ENCODE data around the gene FAM9A. TPM values are rescaled to one million over a fixed set of nuclear protein-coding genes. Genes with fewer than 3 reads are reported as not detected.

The FAM9A gene
- total and polyA plus RNA-seq, 9 of the 15 experiments (the other 6 are each of a cell fraction or from before 2014, with no cell fraction given): 0.07 TPM; not detected in 8

DNA sequence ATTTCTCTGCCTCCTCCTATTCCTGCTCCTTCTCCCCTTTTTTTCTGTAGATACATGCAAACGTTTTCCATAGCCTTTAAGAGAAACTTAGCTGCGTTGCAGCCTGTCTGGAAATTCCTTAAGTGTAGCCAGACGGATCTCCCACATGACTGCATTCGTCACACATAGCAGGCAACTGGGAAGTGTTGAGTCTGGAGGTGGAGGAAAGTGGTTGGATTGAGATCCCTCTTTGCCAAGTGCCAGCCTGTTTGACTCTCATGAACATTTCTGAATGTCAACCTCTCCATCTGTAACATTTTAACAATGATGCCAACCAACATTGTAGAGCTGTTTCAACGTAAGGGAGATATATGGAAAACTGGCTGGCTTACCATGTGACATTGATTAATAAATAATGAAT is 45.1 kb upstream of the FAM9A start:
- Histone ChIP-seq H3K27ac (ENCODE audit: extremely low read depth, low read depth, low read length) (no peak overlapping the region), H3K9me1 (ENCODE audit: control insufficient read depth, insufficient read depth, low read length) (no peaks in the 10 kb centered on the region), H3K79me2 (ENCODE audit: control insufficient read depth, insufficient read depth, low read length) (no peaks in the 10 kb centered on the region), H2AFZ (ENCODE audit: low read depth, low read length) (no peak overlapping the region), H3K36me3 (ENCODE audit: control insufficient read depth, insufficient read depth, low read length) (no peaks in the 10 kb centered on the region), H3K27me3 (ENCODE audit: control insufficient read depth in 2 of 2, insufficient read depth in 2 of 2, low read length in 2 of 2) (no peaks in the 10 kb centered on the region; a peak in 1 of 5 replicates), H3K9me3 (replicated peaks; ENCODE audit: control insufficient read depth, insufficient read depth, low read depth, low read length) (no peaks in the 10 kb centered on the region), H4K20me1 (replicated peaks; ENCODE audit: control insufficient read depth, insufficient read depth, low read length) (no peaks in the 10 kb centered on the region), H3K9ac (ENCODE audit: insufficient read depth in 1 of 2, low read depth in 2 of 2, low read length in 2 of 2) (no peak overlapping the region), H3K4me1 (replicated peaks in 1 of 2; ENCODE audit: control insufficient read depth in 2 of 2, insufficient read depth in 2 of 2, low read length in 2 of 2) (no peaks in the 10 kb centered on the region), H3K4me3 (no peak overlapping the region), H3K4me2 (ENCODE audit: insufficient read depth, low read length) (no peak overlapping the region)
- WGBS (ENCODE audit: insufficient coverage, low coverage, missing lambda C conversion rate): 0% methylated on average over 4 of the region's 5 CpGs
- DNase-seq (ENCODE audit: extremely low read depth in 1 of 4, low spot score in 3 of 4) (no peak), FAIRE-seq (no peak), ATAC-seq (no peak)
- in situ Hi-C loops (cut with MboI) (no loop called here), intact Hi-C loops (cut with micrococcal nuclease) (no loop called here)
- BruUV-seq (replicated peaks): no TSS peak
- POLR2A ChIA-PET: no interaction called here
- CTCF ChIA-PET (ENCODE audit: low intra/inter-chr PET ratio): no interaction called here
- TF ChIP-seq, protein P1, sequence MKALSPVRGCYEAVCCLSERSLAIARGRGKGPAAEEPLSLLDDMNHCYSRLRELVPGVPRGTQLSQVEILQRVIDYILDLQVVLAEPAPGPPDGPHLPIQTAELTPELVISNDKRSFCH (CRISPR knock-in tag; IDR thresholded peaks at IDR 0.05): no peak
- TF ChIP-seq, protein P1 (tag; IDR thresholded peaks at IDR 0.05): no peak
- TF ChIP-seq, protein P2, sequence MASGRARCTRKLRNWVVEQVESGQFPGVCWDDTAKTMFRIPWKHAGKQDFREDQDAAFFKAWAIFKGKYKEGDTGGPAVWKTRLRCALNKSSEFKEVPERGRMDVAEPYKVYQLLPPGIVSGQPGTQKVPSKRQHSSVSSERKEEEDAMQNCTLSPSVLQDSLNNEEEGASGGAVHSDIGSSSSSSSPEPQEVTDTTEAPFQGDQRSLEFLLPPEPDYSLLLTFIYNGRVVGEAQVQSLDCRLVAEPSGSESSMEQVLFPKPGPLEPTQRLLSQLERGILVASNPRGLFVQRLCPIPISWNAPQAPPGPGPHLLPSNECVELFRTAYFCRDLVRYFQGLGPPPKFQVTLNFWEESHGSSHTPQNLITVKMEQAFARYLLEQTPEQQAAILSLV (tag; IDR thresholded peaks at IDR 0.05): no peak
- TF ChIP-seq TAF15 (IDR thresholded peaks at IDR 0.05; ENCODE audit: low read depth, low read length) (no peak), PML (IDR thresholded peaks at IDR 0.05; ENCODE audit: low read length) (no peak), L3MBTL2 (IDR thresholded peaks at IDR 0.05) (no peak), ETV1 (tag; conservative IDR thresholded peaks at IDR 0.05; ENCODE audit: low read depth) (no peak)
- TF ChIP-seq, protein P3, sequence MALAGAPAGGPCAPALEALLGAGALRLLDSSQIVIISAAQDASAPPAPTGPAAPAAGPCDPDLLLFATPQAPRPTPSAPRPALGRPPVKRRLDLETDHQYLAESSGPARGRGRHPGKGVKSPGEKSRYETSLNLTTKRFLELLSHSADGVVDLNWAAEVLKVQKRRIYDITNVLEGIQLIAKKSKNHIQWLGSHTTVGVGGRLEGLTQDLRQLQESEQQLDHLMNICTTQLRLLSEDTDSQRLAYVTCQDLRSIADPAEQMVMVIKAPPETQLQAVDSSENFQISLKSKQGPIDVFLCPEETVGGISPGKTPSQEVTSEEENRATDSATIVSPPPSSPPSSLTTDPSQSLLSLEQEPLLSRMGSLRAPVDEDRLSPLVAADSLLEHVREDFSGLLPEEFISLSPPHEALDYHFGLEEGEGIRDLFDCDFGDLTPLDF (CRISPR knock-in tag; IDR thresholded peaks at IDR 0.05): no peak
- TF ChIP-seq, protein P4, sequence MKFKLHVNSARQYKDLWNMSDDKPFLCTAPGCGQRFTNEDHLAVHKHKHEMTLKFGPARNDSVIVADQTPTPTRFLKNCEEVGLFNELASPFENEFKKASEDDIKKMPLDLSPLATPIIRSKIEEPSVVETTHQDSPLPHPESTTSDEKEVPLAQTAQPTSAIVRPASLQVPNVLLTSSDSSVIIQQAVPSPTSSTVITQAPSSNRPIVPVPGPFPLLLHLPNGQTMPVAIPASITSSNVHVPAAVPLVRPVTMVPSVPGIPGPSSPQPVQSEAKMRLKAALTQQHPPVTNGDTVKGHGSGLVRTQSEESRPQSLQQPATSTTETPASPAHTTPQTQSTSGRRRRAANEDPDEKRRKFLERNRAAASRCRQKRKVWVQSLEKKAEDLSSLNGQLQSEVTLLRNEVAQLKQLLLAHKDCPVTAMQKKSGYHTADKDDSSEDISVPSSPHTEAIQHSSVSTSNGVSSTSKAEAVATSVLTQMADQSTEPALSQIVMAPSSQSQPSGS (CRISPR knock-in tag; IDR thresholded peaks at IDR 0.05): no peak

All from K562 (cell line).